HEK293 (cell line): ENCODE data around the gene GNPDA2.

Experiments
- GLIS2 ChIP-seq: fragments of 450-650 bp; formaldehyde crosslinking; IDR thresholded peaks from 2 replicates; pipeline ENCODE4 v1.5.1; 2016; ENCODE audit warnings: missing biosample characterization, missing genetic modification characterization
- PRDM2 ChIP-seq: fragments of 450-650 bp; formaldehyde crosslinking; IDR thresholded peaks from 2 replicates; pipeline ENCODE4 v1.5.1; 2016; ENCODE audit warnings: missing biosample characterization, missing genetic modification characterization, borderline replicate concordance
- TCF7L2 ChIP-seq: IDR thresholded peaks from 2 replicates; pipeline ENCODE4 v1.6.1; 2011; ENCODE audit warnings: low read depth, mild to moderate bottlenecking, inconsistent platforms, low read length, moderate library complexity, borderline replicate concordance
- TSHZ1 ChIP-seq: fragments of 450-650 bp; formaldehyde crosslinking; IDR thresholded peaks from 2 replicates; pipeline ENCODE4 v1.5.1; 2016; ENCODE audit warnings: missing biosample characterization, missing genetic modification characterization, borderline replicate concordance
- ZBTB11 ChIP-seq: fragments of 450-650 bp; formaldehyde crosslinking; conservative IDR thresholded peaks from 2 replicates; pipeline ENCODE4 v1.5.1; 2016; ENCODE audit warnings: low read depth, missing biosample characterization, missing genetic modification characterization
- ZNF10 ChIP-seq: fragments of 450-650 bp; formaldehyde crosslinking; IDR thresholded peaks from 2 replicates; pipeline ENCODE4 v1.5.1; 2017; ENCODE audit warnings: missing biosample characterization, missing genetic modification characterization
- ZNF132 ChIP-seq: fragments of 450-650 bp; formaldehyde crosslinking; IDR thresholded peaks from 2 replicates; pipeline ENCODE4 v1.5.1; 2017; ENCODE audit warnings: missing biosample characterization, missing genetic modification characterization, borderline replicate concordance
- ZNF214 ChIP-seq: fragments of 450-650 bp; formaldehyde crosslinking; IDR thresholded peaks from 2 replicates; pipeline ENCODE4 v1.5.1; 2017; ENCODE audit warnings: missing biosample characterization, mild to moderate bottlenecking, missing genetic modification characterization, borderline replicate concordance
- ZNF423 ChIP-seq: fragments of 450-650 bp; formaldehyde crosslinking; IDR thresholded peaks from 2 replicates; pipeline ENCODE4 v1.5.1; 2016; ENCODE audit warnings: missing biosample characterization, missing genetic modification characterization
- ZNF549 ChIP-seq: fragments of 450-650 bp; IDR thresholded peaks from 2 replicates; pipeline ENCODE4 v1.5.1; 2018; ENCODE audit warnings: missing biosample characterization, missing genetic modification characterization, mild to moderate bottlenecking, inconsistent platforms, moderate library complexity
- ZNF621 ChIP-seq: fragments of 450-650 bp; formaldehyde crosslinking; IDR thresholded peaks from 2 replicates; pipeline ENCODE4 v1.5.1; 2017; ENCODE audit warnings: missing biosample characterization, missing genetic modification characterization
- ZNF660 ChIP-seq: fragments of 450-650 bp; IDR thresholded peaks from 2 replicates; pipeline ENCODE4 v1.5.1; 2018; ENCODE audit warnings: missing biosample characterization, mild to moderate bottlenecking, missing genetic modification characterization
- ZNF830 ChIP-seq: fragments of 450-650 bp; IDR thresholded peaks from 2 replicates; pipeline ENCODE4 v1.5.0; 2018; ENCODE audit warnings: missing biosample characterization, missing genetic modification characterization, low read depth, mild to moderate bottlenecking, moderate library complexity

The GNPDA2 gene

GRCh38 chr4:44679060-44679459 lies 47.3 kb downstream of the GNPDA2 start (continued):
- TF ChIP-seq PRDM2 (tag by site-specific recombination) (no peak), ZBTB11 (no peak), ZNF214 (tag by site-specific recombination) (no peak), TCF7L2 (no peak), ZNF660 (tag by site-specific recombination) (no peak), ZNF10 (tag by site-specific recombination) (no peak), GLIS2 (no peak), ZNF621 (tag by site-specific recombination) (no peak), ZNF132 (tag by site-specific recombination) (no peak), TSHZ1 (tag by site-specific recombination) (no peak), ZNF830 (no peak), ZNF549 (tag by site-specific recombination) (no peak), ZNF423 (no peak)
- TF ChIP-seq, all 188 proteins: peak for 0
